PC-9 (cell line): ENCODE results near the gene MIDN. TPM values are rescaled to one million over a fixed set of nuclear protein-coding genes. Genes with fewer than 3 reads are reported as not detected.

Source experiments
- BruUV-seq: library from RNA; stranded (reverse); fragments of 400-500 nt; replicated peaks from 2 replicates; lab custom pipeline; 2021; lab: Mats Ljungman, UMichigan
- CTCF ChIA-PET: fragments of 300-600 bp; sonication (Branson Sonifier 250); formaldehyde crosslinking; loops from one replicate; lab custom pipeline; 2022; ENCODE audit warnings: antibody characterized with exemption; lab: Charles Lee
- POLR2A ChIA-PET: fragments of 300-600 bp; sonication (Branson Sonifier 250); formaldehyde crosslinking; loops from one replicate; lab custom pipeline; 2022; ENCODE audit warnings: antibody characterized with exemption; ENCODE audit not compliant: unreplicated experiment; lab: Charles Lee
- DNase-seq, 2 experiments: peaks; one replicate each; pipeline versions ENCODE4 v3.0.0 to v3.0.0-alpha.2; 2015 to 2022; ENCODE audit warnings: mixed read lengths in 1 of 2
- H2AFZ ChIP-seq: fragments of 200-600 bp; sonication (generic); 2 replicates; pipeline ENCODE4 v1.8.1; 2017; ENCODE audit warnings: antibody characterized with exemption
- H3F3A ChIP-seq: fragments of 200-600 bp; sonication (generic); 2 replicates; pipeline ENCODE4 v1.8.1; 2017; ENCODE audit warnings: antibody characterized with exemption, mild to moderate bottlenecking, low read depth; ENCODE audit not compliant: insufficient read depth
- H3K27ac ChIP-seq: fragments of 200-600 bp; sonication (generic); 2 replicates; pipeline ENCODE4 v1.6.1; 2016; ENCODE audit warnings: mixed run types
- H3K27me3 ChIP-seq: fragments of 200-600 bp; sonication (generic); 2 replicates; pipeline ENCODE4 v1.6.1; 2016; ENCODE audit warnings: low read depth, mixed run types; ENCODE audit not compliant: insufficient read depth
- H3K36me3 ChIP-seq: fragments of 200-600 bp; sonication (generic); 2 replicates; pipeline ENCODE4 v1.6.1; 2016; ENCODE audit warnings: low read depth, mixed run types
- H3K4me1 ChIP-seq: fragments of 200-600 bp; sonication (generic); replicated peaks from 2 replicates; pipeline ENCODE4 v1.6.1; 2016; ENCODE audit warnings: mixed run types; ENCODE audit not compliant: insufficient read depth
- H3K4me2 ChIP-seq: fragments of 200-600 bp; sonication (generic); 2 replicates; pipeline ENCODE4 v1.6.1; 2017; ENCODE audit warnings: mixed run types
- H3K4me3 ChIP-seq: fragments of 200-600 bp; sonication (generic); 2 replicates; pipeline ENCODE4 v1.6.1; 2016; ENCODE audit warnings: mixed run types
- H3K79me2 ChIP-seq: fragments of 200-600 bp; sonication (generic); 2 replicates; pipeline ENCODE4 v1.6.1; 2017; ENCODE audit warnings: low read depth, mixed run types
- H3K9me2 ChIP-seq: fragments of 200-600 bp; sonication (generic); 2 replicates; pipeline ENCODE4 v1.8.1; 2017; ENCODE audit warnings: mild to moderate bottlenecking; ENCODE audit not compliant: insufficient read depth
- H3K9me3 ChIP-seq: fragments of 200-600 bp; sonication (generic); 2 replicates; pipeline ENCODE4 v1.8.1; 2016; ENCODE audit warnings: low read depth; ENCODE audit not compliant: insufficient read depth
- H4K20me1 ChIP-seq: fragments of 200-600 bp; sonication (generic); 2 replicates; pipeline ENCODE4 v1.8.1; 2017; ENCODE audit not compliant: insufficient read depth
- EZH2 ChIP-seq: fragments of 200-600 bp; sonication (generic); IDR thresholded peaks from 2 replicates; pipeline ENCODE4 v1.8.0; 2017; ENCODE audit warnings: antibody characterized with exemption, low read depth
- intact Hi-C: fragments of 100-400 bp; cut with micrococcal nuclease; formaldehyde crosslinking; loops from one replicate; pipeline ENCODE4 v1.10.0; 2022; ENCODE audit not compliant: unreplicated experiment
- total RNA-seq: library from RNA; stranded (reverse); gene quantifications from 2 replicates; pipeline ENCODE4 v1.2.3, GENCODE V29; 2021
- TF ChIP-seq, protein P1 (sequence below): fragments of 200-600 bp; sonication (generic); conservative IDR thresholded peaks from 2 replicates; pipeline ENCODE4 v1.6.1; 2017; ENCODE audit warnings: mixed run types, antibody characterized with exemption, mild to moderate bottlenecking, moderate library complexity

MIDN gene
- total RNA-seq, 1 experiment from 2014 or later: 61.4 TPM

DNA sequence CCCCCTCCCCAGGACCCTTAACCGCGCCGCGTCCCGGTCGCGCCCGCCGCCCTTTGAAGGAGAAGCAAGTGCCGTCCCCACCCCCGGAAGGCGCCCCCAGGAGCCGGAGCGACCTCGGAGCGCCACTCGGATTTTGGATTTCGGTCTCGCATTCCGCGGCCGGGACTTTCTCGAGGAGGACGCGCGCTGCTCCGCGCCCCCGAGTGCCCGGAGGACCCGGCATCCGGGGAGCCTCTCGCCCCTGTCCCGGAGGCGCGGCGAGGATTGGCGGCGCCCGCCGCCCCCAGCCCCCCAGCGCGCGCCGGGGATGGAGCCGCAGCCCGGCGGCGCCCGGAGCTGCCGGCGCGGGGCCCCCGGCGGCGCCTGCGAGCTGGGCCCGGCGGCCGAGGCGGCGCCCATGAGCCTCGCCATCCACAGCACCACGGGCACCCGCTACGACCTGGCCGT, 1.6 kb downstream of the MIDN start:
- peaks cover 37% of the 10 kb centered on the region for H3K79me2 ChIP-seq
- peaks cover 3% of the 10 kb centered on the region; the same call in 1 of the 2 replicates for H3K36me3 ChIP-seq
- intact Hi-C loops: loop anchor here (5.0 kb wide), 1 partner anchor 68 kb away; no protein-coding TSS in a partner anchor

DNA sequence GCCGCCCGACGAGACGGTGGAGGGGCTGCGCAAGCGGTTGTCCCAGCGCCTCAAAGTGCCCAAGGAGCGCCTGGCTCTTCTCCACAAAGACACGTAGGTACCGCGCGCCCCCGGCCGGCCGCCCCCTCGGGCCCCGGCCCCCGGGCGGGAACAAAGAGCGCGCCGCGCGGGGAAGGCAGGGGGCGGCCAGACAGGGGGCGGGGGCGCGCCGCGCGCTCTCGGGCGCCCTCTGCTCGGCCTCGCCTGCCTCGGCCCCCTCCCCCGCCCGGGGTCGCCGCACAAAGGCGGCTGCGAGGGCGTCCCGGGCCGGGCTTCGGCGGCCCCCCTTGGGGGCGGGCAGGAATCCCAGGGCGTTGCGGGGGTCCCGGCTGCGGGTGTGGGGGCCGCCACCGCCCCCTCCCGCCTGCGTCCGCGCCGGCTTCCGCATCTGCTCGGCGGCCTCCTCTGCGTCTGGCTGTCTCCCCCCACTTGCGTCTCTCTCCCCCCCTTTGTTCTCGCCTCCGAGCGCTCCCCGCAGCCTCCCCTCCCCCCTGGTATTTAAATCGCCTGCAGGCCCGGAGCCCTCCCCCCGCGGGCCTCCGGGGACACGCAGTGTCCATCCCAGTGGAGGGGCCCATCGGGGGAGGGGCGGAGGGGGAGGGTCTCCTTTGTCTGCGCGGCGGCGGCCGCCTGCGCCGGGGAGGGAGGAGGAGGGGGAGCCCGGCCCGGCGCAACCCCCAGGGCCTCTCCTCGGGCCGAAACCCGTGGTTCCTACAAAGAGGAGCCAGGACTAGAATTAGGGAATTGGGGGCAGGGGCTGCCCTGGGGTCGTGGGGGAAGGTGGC, 2.3 kb downstream of the MIDN start:
- Histone ChIP-seq H3K4me3 (peak overlapping the region; percentile 71), H3K27me3 (no peaks in the 10 kb centered on the region), H3K9me2 (no peaks in the 10 kb centered on the region), H3K4me2 (peak overlapping the region; percentile 75), H3K9me3 (no peaks in the 10 kb centered on the region), H3F3A (peaks cover 31% of the 10 kb centered on the region), H3K27ac (peak overlapping the region; percentile 88), H3K4me1 (peaks cover 14% of the 10 kb centered on the region), H3K79me2 (peaks cover 44% of the 10 kb centered on the region), H4K20me1 (peaks cover 10% of the 10 kb centered on the region; the same call in 1 of the 2 replicates), H3K36me3 (peaks cover 3% of the 10 kb centered on the region; the same call in 1 of the 2 replicates), H2AFZ (no peak overlapping the region)
- POLR2A ChIA-PET: no interaction called here
- intact Hi-C loops: no loop called here
- no peak for TF ChIP-seq EZH2
- TF ChIP-seq, protein P1, sequence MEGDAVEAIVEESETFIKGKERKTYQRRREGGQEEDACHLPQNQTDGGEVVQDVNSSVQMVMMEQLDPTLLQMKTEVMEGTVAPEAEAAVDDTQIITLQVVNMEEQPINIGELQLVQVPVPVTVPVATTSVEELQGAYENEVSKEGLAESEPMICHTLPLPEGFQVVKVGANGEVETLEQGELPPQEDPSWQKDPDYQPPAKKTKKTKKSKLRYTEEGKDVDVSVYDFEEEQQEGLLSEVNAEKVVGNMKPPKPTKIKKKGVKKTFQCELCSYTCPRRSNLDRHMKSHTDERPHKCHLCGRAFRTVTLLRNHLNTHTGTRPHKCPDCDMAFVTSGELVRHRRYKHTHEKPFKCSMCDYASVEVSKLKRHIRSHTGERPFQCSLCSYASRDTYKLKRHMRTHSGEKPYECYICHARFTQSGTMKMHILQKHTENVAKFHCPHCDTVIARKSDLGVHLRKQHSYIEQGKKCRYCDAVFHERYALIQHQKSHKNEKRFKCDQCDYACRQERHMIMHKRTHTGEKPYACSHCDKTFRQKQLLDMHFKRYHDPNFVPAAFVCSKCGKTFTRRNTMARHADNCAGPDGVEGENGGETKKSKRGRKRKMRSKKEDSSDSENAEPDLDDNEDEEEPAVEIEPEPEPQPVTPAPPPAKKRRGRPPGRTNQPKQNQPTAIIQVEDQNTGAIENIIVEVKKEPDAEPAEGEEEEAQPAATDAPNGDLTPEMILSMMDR: no peak
- BruUV-seq: no TSS peak
- CTCF ChIA-PET: no interaction called here
- DNase-seq: no peak

More for the DNA sequence above, 1.6 kb downstream of the MIDN start:
- Histone ChIP-seq H2AFZ (no peak overlapping the region), H3F3A (peaks cover 31% of the 10 kb centered on the region), H3K4me3 (peak overlapping the region; percentile 71; the same call in 1 of the 2 replicates), H3K9me2 (no peaks in the 10 kb centered on the region), H3K9me3 (no peaks in the 10 kb centered on the region), H3K4me2 (peak overlapping the region; percentile 47; the same call in 1 of the 2 replicates), H4K20me1 (0 out of 2 replicates have a peak, but pooled peaks cover 5% of the 10 kb centered on the region), H3K4me1 (peaks cover 17% of the 10 kb centered on the region), H3K27ac (peak overlapping the region; percentile 51; the same call in 1 of the 2 replicates), H3K27me3 (no peaks in the 10 kb centered on the region)
- no TSS peak for BruUV-seq
- ChIA-PET POLR2A (no interaction called here), CTCF (no interaction called here)
- TF ChIP-seq, protein P1: no peak
- TF ChIP-seq EZH2: no peak
- no peak for DNase-seq

DNA sequence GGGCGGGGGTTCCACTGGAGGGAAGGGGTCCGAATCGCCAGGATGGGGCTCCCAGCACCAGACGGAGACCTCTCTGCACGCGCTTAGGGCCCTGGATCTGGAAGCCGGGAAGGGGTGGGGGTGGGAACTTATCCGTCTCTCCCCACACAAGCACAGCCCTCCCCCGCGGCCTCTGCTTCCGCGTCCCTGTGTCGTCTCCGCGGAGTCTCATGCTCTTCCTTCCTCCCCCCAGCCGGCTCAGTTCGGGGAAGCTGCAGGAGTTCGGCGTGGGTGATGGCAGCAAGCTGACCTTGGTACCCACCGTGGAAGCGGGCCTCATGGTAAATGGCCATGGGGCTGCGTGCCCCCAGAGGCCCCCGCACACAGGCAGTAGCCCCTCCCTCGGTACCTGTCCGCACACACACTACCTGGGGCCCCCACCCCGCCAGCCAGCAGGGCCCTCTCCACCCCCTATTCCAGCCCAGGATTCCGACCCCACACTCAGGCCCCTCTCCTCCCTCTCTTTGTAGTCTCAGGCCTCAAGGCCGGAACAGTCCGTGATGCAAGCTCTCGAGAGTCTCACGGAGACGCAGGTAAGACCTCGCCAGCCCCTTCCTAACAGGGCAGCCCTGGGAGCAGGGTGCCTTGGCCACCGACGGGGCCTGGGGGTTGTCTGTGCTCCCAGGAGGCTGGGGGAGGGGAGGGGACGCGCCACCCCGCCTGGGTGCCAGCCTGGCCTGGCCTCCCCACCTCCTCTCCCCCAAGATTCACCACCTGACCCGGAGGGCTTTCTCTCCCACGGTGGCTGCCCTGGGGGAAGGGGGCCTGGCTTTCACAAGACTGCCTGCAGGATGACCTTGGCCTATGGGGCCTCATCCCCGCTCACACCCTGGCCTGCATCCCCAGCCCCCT, 3.2 kb downstream of the MIDN start:
- H3K36me3 ChIP-seq: peaks cover 3% of the 10 kb centered on the region; the same call in 1 of the 2 replicates
- no peak overlapping the region for H2AFZ ChIP-seq
- H3K9me2 ChIP-seq: no peaks in the 10 kb centered on the region
- H3K27me3 ChIP-seq: no peaks in the 10 kb centered on the region
- H3K27ac ChIP-seq: peak overlapping the region; percentile 88
- intact Hi-C loops: loop anchor here (2.0 kb wide), 1 partner anchor 15 kb away; no protein-coding TSS in a partner anchor
- DNase-seq: peak; percentile 53 to 57
- peak overlapping the region; percentile 75 for H3K4me2 ChIP-seq
- peaks cover 53% of the 10 kb centered on the region for H3K79me2 ChIP-seq
- BruUV-seq: TSS peak; percentile 32
- CTCF ChIA-PET: no interaction called here
- H3K4me3 ChIP-seq: peak overlapping the region; percentile 71
- no peaks in the 10 kb centered on the region for H3K9me3 ChIP-seq
- POLR2A ChIA-PET: no interaction called here
- peaks cover 15% of the 10 kb centered on the region for H3K4me1 ChIP-seq
- peaks cover 11% of the 10 kb centered on the region; the same call in 1 of the 2 replicates for H4K20me1 ChIP-seq
- H3F3A ChIP-seq: peaks cover 35% of the 10 kb centered on the region
- no peak for TF ChIP-seq EZH2
- TF ChIP-seq, protein P1: no peak
